ENCODE results near the gene TENM4.

The TENM4 gene

DNA sequence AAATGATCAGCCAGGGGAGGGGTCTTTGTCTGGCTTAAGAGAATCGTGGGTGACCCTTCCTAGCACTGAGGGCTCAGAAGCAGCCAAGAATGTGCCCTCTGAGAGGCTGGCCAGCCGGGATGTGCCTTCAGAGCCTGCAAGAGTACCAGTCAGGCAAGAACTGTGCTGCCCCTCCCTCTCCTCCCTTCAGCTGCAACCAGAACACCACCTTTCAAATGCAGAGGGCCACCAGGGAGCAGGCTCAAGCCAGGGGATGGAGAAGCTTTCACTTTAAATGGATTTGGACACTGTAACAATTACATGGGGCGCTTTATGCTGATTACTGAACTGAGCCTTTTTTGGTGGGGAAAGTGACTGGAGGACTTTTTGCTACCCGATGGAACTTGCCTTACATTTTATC lies 44.9 kb upstream of the TENM4 start (continued):
- TF ChIP-seq, protein P1, sequence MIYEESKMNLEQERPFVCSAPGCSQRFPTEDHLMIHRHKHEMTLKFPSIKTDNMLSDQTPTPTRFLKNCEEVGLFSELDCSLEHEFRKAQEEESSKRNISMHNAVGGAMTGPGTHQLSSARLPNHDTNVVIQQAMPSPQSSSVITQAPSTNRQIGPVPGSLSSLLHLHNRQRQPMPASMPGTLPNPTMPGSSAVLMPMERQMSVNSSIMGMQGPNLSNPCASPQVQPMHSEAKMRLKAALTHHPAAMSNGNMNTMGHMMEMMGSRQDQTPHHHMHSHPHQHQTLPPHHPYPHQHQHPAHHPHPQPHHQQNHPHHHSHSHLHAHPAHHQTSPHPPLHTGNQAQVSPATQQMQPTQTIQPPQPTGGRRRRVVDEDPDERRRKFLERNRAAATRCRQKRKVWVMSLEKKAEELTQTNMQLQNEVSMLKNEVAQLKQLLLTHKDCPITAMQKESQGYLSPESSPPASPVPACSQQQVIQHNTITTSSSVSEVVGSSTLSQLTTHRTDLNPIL (CRISPR knock-in tag; IDR thresholded peaks at IDR 0.05; ENCODE audit: low read depth), result no peak
- TF ChIP-seq, protein P2, sequence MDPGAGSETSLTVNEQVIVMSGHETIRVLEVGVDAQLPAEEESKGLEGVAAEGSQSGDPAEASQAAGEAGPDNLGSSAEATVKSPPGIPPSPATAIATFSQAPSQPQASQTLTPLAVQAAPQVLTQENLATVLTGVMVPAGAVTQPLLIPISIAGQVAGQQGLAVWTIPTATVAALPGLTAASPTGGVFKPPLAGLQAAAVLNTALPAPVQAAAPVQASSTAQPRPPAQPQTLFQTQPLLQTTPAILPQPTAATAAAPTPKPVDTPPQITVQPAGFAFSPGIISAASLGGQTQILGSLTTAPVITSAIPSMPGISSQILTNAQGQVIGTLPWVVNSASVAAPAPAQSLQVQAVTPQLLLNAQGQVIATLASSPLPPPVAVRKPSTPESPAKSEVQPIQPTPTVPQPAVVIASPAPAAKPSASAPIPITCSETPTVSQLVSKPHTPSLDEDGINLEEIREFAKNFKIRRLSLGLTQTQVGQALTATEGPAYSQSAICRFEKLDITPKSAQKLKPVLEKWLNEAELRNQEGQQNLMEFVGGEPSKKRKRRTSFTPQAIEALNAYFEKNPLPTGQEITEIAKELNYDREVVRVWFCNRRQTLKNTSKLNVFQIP (CRISPR knock-in tag; IDR thresholded peaks at IDR 0.05; ENCODE audit: borderline replicate concordance, low read depth), result no peak
- TF ChIP-seq ZFP3 (CRISPR knock-in tag; IDR thresholded peaks at IDR 0.05), result no peak

DNA sequence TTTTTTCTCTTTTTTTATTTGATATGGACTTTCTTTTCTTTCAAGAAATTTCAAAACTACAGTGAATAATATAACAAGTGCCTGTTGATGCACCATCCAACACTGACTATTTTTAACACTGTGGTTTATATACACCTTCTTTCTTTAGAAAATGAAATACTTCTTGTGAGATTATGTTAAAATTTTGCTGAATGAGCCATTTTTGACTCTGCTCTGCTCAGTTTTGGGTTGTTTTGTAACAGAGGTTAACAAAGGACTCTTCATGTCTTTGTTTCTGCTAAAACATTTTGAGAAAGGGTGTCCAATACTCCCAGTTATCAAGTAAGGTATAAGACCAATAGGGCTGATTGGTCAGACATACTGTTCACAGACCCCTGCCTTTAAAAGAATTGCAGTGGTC lies 44.0 kb upstream of the TENM4 start:
- no peak for ATAC-seq
- TF ChIP-seq BACH2 (CRISPR knock-in tag; IDR thresholded peaks at IDR 0.05; ENCODE audit: borderline replicate concordance), result no peak

DNA sequence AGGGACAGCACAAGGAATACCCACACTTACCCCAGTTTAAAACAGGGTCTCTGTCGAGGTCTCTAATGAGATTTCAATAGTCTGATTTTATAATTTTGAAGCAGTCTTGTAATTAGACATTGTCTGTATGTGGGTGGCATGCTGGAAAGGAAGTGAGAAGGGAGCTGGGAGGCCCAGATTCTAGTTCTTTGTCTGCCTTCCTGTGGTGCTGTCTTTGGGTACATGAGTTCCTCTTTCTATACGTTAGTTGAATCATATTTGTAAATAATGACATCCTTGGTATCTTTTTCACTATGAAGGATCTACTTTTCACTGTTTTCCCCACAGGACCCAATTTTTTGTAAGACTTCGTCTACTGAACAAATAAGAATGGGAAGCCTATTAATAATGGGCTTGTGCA lies 42.0 kb upstream of the TENM4 start:
- no peak for ATAC-seq
- TF ChIP-seq ESRRG (CRISPR knock-in tag; IDR thresholded peaks at IDR 0.05) (no peak), PPARA (CRISPR knock-in tag; IDR thresholded peaks at IDR 0.05; ENCODE audit: borderline replicate concordance) (no peak)
- TF ChIP-seq, protein P1 (CRISPR knock-in tag; IDR thresholded peaks at IDR 0.05; ENCODE audit: low read depth), result no peak
- TF ChIP-seq, protein P3, sequence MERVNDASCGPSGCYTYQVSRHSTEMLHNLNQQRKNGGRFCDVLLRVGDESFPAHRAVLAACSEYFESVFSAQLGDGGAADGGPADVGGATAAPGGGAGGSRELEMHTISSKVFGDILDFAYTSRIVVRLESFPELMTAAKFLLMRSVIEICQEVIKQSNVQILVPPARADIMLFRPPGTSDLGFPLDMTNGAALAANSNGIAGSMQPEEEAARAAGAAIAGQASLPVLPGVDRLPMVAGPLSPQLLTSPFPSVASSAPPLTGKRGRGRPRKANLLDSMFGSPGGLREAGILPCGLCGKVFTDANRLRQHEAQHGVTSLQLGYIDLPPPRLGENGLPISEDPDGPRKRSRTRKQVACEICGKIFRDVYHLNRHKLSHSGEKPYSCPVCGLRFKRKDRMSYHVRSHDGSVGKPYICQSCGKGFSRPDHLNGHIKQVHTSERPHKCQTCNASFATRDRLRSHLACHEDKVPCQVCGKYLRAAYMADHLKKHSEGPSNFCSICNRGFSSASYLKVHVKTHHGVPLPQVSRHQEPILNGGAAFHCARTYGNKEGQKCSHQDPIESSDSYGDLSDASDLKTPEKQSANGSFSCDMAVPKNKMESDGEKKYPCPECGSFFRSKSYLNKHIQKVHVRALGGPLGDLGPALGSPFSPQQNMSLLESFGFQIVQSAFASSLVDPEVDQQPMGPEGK (CRISPR knock-in tag; IDR thresholded peaks at IDR 0.05; ENCODE audit: borderline replicate concordance), result no peak

DNA sequence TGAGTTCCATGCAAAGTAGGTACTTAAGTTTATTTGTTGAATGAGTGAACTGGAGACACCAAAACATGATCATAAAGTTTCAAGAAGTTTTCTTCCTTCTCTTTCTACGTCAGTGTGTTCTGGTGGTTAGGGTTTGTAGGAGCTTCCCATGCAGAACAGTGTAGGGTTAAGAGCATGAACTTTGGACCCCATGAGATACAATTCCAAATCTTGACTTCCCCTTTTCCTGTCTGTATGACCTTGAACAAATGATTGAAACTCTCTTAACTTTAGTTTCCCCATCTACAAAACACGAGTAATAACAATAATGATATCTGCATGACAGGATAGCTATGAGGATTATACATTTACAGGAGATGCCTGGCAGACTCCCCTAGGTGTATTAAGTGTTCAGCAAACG lies 41.0 kb upstream of the TENM4 start:
- TF ChIP-seq TCF4 (CRISPR knock-in tag; IDR thresholded peaks at IDR 0.05; ENCODE audit: borderline replicate concordance), result no peak
- TF ChIP-seq ZFP30 (CRISPR knock-in tag; IDR thresholded peaks at IDR 0.05), result no peak
- TF ChIP-seq, protein P4, sequence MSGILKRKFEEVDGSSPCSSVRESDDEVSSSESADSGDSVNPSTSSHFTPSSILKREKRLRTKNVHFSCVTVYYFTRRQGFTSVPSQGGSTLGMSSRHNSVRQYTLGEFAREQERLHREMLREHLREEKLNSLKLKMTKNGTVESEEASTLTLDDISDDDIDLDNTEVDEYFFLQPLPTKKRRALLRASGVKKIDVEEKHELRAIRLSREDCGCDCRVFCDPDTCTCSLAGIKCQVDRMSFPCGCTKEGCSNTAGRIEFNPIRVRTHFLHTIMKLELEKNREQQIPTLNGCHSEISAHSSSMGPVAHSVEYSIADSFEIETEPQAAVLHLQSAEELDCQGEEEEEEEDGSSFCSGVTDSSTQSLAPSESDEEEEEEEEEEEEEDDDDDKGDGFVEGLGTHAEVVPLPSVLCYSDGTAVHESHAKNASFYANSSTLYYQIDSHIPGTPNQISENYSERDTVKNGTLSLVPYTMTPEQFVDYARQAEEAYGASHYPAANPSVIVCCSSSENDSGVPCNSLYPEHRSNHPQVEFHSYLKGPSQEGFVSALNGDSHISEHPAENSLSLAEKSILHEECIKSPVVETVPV (CRISPR knock-in tag; IDR thresholded peaks at IDR 0.05), result no peak
- TF ChIP-seq SNAI2 (CRISPR knock-in tag; IDR thresholded peaks at IDR 0.05), result no peak
- TF ChIP-seq PPARA (CRISPR knock-in tag; IDR thresholded peaks at IDR 0.05; ENCODE audit: borderline replicate concordance), result no peak
- TF ChIP-seq ZC3H10 (CRISPR knock-in tag; IDR thresholded peaks at IDR 0.05), result no peak
- TF ChIP-seq, protein P2 (CRISPR knock-in tag; IDR thresholded peaks at IDR 0.05; ENCODE audit: borderline replicate concordance, low read depth), result no peak
- TF ChIP-seq TOX (CRISPR knock-in tag; IDR thresholded peaks at IDR 0.05; ENCODE audit: borderline replicate concordance), result no peak
- TF ChIP-seq, protein P5, sequence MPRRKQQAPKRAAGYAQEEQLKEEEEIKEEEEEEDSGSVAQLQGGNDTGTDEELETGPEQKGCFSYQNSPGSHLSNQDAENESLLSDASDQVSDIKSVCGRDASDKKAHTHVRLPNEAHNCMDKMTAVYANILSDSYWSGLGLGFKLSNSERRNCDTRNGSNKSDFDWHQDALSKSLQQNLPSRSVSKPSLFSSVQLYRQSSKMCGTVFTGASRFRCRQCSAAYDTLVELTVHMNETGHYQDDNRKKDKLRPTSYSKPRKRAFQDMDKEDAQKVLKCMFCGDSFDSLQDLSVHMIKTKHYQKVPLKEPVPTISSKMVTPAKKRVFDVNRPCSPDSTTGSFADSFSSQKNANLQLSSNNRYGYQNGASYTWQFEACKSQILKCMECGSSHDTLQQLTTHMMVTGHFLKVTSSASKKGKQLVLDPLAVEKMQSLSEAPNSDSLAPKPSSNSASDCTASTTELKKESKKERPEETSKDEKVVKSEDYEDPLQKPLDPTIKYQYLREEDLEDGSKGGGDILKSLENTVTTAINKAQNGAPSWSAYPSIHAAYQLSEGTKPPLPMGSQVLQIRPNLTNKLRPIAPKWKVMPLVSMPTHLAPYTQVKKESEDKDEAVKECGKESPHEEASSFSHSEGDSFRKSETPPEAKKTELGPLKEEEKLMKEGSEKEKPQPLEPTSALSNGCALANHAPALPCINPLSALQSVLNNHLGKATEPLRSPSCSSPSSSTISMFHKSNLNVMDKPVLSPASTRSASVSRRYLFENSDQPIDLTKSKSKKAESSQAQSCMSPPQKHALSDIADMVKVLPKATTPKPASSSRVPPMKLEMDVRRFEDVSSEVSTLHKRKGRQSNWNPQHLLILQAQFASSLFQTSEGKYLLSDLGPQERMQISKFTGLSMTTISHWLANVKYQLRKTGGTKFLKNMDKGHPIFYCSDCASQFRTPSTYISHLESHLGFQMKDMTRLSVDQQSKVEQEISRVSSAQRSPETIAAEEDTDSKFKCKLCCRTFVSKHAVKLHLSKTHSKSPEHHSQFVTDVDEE (CRISPR knock-in tag; IDR thresholded peaks at IDR 0.05), result no peak
- no peak for TF ChIP-seq ZNF8 (CRISPR knock-in tag; IDR thresholded peaks at IDR 0.05)
- TF ChIP-seq OSR1 (CRISPR knock-in tag; IDR thresholded peaks at IDR 0.05), result no peak
- no peak for TF ChIP-seq ZFP3 (CRISPR knock-in tag; IDR thresholded peaks at IDR 0.05)
- no peak for TF ChIP-seq RARB (CRISPR knock-in tag; IDR thresholded peaks at IDR 0.05)
- TF ChIP-seq ZNF565 (CRISPR knock-in tag; conservative IDR thresholded peaks at IDR 0.05; ENCODE audit: low read depth), result no peak
- TF ChIP-seq CSDC2 (CRISPR knock-in tag; IDR thresholded peaks at IDR 0.05), result no peak
- ATAC-seq, result no peak
